Activated CD8-positive, alpha-beta T cell treated with anti-CD3 and anti-CD28 coated beads for 36 hours (primary cell): ENCODE measurements around the gene GPN3. TPM values are rescaled to one million over a fixed set of nuclear protein-coding genes. Genes with fewer than 3 reads are reported as not detected.
"Not testable (repeated sequence)": the region's sequence is repeated elsewhere in the genome, so short reads cannot be mapped to it uniquely, and the experiment has no call there.

ENCODE experiments used
- ATAC-seq: fragments of 200-7000 bp; cut with Tn5 transposase; one replicate; pipeline ENCODE4 v1.10.0; 2021; ENCODE audit warnings: mild to moderate bottlenecking, moderate library complexity
- CTCF ChIA-PET: fragments of 350-600 bp; sonication (Branson Sonifier 250); formaldehyde crosslinking; loops from one replicate; lab custom pipeline; 2021; ENCODE audit warnings: antibody characterized with exemption; lab: Charles Lee
- POLR2A ChIA-PET: fragments of 350-600 bp; sonication (Branson Sonifier 250); formaldehyde crosslinking; loops from one replicate; lab custom pipeline; 2021; ENCODE audit warnings: antibody characterized with exemption; lab: Charles Lee
- DNase-seq: peaks from one replicate; pipeline ENCODE4 v3.0.0-alpha.2; 2020
- H3K27ac Mint-ChIP-seq: one replicate; pipeline ENCODE4 v1.8.0; 2021; ENCODE audit warnings: mild to moderate bottlenecking, mixed read lengths
- H3K27me3 Mint-ChIP-seq: one replicate; pipeline ENCODE4 v1.8.0; 2021; ENCODE audit warnings: mixed read lengths
- H3K36me3 Mint-ChIP-seq: one replicate; pipeline ENCODE4 v1.8.0; 2021; ENCODE audit warnings: low read depth, mixed read lengths
- H3K4me1 Mint-ChIP-seq: one replicate; pipeline ENCODE4 v1.8.0; 2021; ENCODE audit warnings: low read depth, mixed read lengths
- H3K4me3 Mint-ChIP-seq: one replicate; pipeline ENCODE4 v1.8.0; 2021; ENCODE audit warnings: mild to moderate bottlenecking, moderate library complexity, mixed read lengths
- H3K9me3 Mint-ChIP-seq: one replicate; pipeline ENCODE4 v1.8.0; 2021; ENCODE audit warnings: mixed read lengths
- intact Hi-C: fragments of 100-400 bp; cut with micrococcal nuclease; formaldehyde crosslinking; loops from one replicate; pipeline ENCODE4 v1.10.0; 2022
- total RNA-seq, 2 experiments: library from RNA; stranded (reverse); gene quantifications; one replicate each; pipeline ENCODE4 v1.2.3, GENCODE V29; 2021
- TF ChIP-seq, protein P1 (sequence below): fragments of 200-600 bp; IDR thresholded peaks from one replicate; pipeline ENCODE4 v1.8.0; 2022; ENCODE audit warnings: antibody characterized with exemption, mild to moderate bottlenecking

GPN3 gene
- total RNA-seq, 2 experiments from 2014 or later = 69.1 TPM

GRCh38 chr12:110436231-110436630 lies 31.8 kb downstream of the GPN3 start:
- H3K9me3 Mint-ChIP-seq = no peaks in the 10 kb centered on the region
- H3K27ac Mint-ChIP-seq = no peak overlapping the region
- POLR2A ChIA-PET = no interaction called here
- H3K4me3 Mint-ChIP-seq = no peak overlapping the region
- intact Hi-C loops = no loop called here
- ATAC-seq (no peak), DNase-seq (no peak)
- H3K36me3 Mint-ChIP-seq = peaks cover 37% of the 10 kb centered on the region
- no peaks in the 10 kb centered on the region for H3K27me3 Mint-ChIP-seq
- peaks cover 5% of the 10 kb centered on the region for H3K4me1 Mint-ChIP-seq
- TF ChIP-seq, protein P1, sequence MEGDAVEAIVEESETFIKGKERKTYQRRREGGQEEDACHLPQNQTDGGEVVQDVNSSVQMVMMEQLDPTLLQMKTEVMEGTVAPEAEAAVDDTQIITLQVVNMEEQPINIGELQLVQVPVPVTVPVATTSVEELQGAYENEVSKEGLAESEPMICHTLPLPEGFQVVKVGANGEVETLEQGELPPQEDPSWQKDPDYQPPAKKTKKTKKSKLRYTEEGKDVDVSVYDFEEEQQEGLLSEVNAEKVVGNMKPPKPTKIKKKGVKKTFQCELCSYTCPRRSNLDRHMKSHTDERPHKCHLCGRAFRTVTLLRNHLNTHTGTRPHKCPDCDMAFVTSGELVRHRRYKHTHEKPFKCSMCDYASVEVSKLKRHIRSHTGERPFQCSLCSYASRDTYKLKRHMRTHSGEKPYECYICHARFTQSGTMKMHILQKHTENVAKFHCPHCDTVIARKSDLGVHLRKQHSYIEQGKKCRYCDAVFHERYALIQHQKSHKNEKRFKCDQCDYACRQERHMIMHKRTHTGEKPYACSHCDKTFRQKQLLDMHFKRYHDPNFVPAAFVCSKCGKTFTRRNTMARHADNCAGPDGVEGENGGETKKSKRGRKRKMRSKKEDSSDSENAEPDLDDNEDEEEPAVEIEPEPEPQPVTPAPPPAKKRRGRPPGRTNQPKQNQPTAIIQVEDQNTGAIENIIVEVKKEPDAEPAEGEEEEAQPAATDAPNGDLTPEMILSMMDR = no peak
- CTCF ChIA-PET = no interaction called here

DNA sequence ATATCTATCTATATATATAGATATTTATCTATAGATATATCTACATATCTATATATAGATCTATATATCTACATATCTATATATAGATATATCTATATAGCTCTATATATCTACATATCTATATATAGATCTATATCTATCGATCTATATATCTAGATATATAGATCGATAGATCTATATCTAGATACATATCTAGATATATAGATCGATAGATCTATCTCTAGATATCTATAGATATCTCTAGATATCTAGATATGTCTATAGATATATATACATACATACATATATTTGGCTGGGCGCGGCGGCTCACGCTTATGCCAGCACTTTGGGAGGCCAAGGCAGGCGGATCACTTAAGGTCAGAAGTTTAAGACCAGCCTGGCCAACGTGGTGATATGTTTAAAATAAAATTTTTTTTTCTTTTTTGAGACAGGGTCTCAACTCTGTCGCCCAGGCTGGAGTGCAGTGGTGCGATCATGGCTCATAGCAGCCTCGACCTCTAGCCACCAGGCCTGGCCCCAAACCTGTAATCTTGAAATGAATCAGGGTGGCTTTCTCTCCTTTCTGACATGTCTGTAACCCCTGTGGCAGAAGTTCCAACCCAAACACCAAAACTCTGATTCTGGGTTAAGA lies 36.0 kb downstream of the GPN3 start:
- POLR2A ChIA-PET = interaction anchor here (0.6 to 2.0 kb wide), 14 partner anchors 8 to 351 kb away, joined by 3 to 15 read pairs (median 4); partner anchors contain the start of genes ARPC3, ATP2A2 and FAM216A
- H3K36me3 Mint-ChIP-seq = peaks cover 18% of the 10 kb centered on the region
- TF ChIP-seq, protein P1 = no peak
- ATAC-seq (peak; percentile 40), DNase-seq (peak; percentile 39)
- CTCF ChIA-PET = interaction anchor here (0.6 to 4.9 kb wide), 62 partner anchors 8 to 658 kb away, joined by 3 to 71 read pairs (median 4); partner anchors contain the start of genes ANAPC7, ARPC3, ATP2A2 and FAM216A
- no peak overlapping the region for H3K4me3 Mint-ChIP-seq
- intact Hi-C loops = loop anchor here (1.0 to 2.0 kb wide), 2 partner anchors 77 to 332 kb away; no protein-coding TSS in a partner anchor
- H3K4me1 Mint-ChIP-seq = peaks cover 5% of the 10 kb centered on the region
- H3K27me3 Mint-ChIP-seq = no peaks in the 10 kb centered on the region
- no peak overlapping the region for H3K27ac Mint-ChIP-seq
- no peaks in the 10 kb centered on the region for H3K9me3 Mint-ChIP-seq

DNA sequence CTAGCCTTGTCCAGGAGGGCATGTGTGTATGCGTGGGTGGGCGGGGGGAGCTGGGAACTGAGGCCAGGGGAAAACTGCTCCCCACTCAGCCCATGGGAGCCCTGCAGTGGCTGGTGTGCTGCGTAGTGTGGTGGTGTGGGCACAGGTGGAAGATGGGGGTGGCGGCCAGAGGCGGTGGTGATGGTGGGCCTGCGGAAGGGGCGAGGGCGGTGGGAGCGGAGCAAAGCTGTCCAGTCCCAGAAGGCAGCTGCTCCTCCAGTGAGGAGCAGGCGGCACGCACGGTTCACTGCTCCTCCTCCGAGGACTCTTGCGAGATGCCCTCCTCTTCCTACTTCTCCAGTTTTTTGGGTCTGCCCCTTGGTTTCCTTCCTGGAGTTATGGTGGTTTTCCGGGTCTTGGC lies 38.4 kb downstream of the GPN3 start:
- H3K36me3 Mint-ChIP-seq, H3K27ac Mint-ChIP-seq, ATAC-seq, DNase-seq, POLR2A ChIA-PET, H3K4me1 Mint-ChIP-seq, H3K4me3 Mint-ChIP-seq, H3K27me3 Mint-ChIP-seq, H3K9me3 Mint-ChIP-seq: not testable (repeated sequence)
- CTCF ChIA-PET = interaction anchor here (2.6 kb wide), 1 partner anchor 8 kb away, joined by 33 read pairs; no protein-coding TSS in a partner anchor
- intact Hi-C loops = loop anchor here (2.0 kb wide), 1 partner anchor 75 kb away; no protein-coding TSS in a partner anchor

GRCh38 chr12:110426406-110426805 lies 41.7 kb downstream of the GPN3 start:
- H3K27me3 Mint-ChIP-seq = no peaks in the 10 kb centered on the region
- POLR2A ChIA-PET = no interaction called here
- CTCF ChIA-PET = interaction anchor here (1.5 kb wide), 1 partner anchor 23 kb away, joined by 6 read pairs; the partner anchor contains the start of gene ARPC3
- DNase-seq (no peak), ATAC-seq (no peak)
- no peaks in the 10 kb centered on the region for H3K4me1 Mint-ChIP-seq
- no peaks in the 10 kb centered on the region for H3K9me3 Mint-ChIP-seq
- H3K4me3 Mint-ChIP-seq = no peak overlapping the region
- intact Hi-C loops = no loop called here
- TF ChIP-seq, protein P1 = no peak
- no peaks in the 10 kb centered on the region for H3K36me3 Mint-ChIP-seq
- H3K27ac Mint-ChIP-seq = no peak overlapping the region

DNA sequence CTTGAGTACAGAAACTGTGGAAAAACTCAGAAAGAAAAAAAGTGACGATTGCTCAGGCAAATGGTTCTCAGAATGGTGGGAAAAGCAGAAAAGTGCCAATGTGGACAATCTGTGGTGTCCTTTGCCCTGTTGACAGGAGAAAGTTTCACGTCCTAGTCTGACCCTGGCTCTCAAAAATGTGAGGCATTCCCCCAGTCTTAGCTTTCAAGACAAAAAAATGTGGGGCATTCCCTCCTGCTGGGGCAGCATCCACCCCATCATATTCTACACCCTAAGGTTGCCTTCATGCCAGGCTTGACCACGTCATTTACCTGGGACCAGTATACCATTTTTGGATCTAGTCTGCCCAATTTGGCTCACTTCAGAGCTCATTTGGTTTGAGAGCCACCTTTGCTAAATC lies 43.8 kb downstream of the GPN3 start:
- ChIA-PET CTCF (no interaction called here), POLR2A (interaction anchor here (0.7 kb wide), 1 partner anchor 254 kb away, joined by 6 read pairs; no protein-coding TSS in a partner anchor)

More for the DNA sequence above, 43.8 kb downstream of the GPN3 start:
- intact Hi-C loops = no loop called here
- DNase-seq (no peak), ATAC-seq (no peak)
- H3K9me3 Mint-ChIP-seq = no peaks in the 10 kb centered on the region
- TF ChIP-seq, protein P1 = no peak
- H3K4me3 Mint-ChIP-seq = no peak overlapping the region
- H3K27ac Mint-ChIP-seq = no peak overlapping the region
- no peaks in the 10 kb centered on the region for H3K27me3 Mint-ChIP-seq
- no peaks in the 10 kb centered on the region for H3K4me1 Mint-ChIP-seq
- H3K36me3 Mint-ChIP-seq = no peaks in the 10 kb centered on the region
